GM19238 (cell line): ENCODE measurements around the gene HPS5.
"Not testable (repeated sequence)": the region's sequence is repeated elsewhere in the genome, so short reads cannot be mapped to it uniquely, and the experiment has no call there.

Experiments used
- DNase-seq: peaks from one replicate; pipeline ENCODE4 v3.0.0; 2011; ENCODE audit warnings: low spot score; ENCODE audit not compliant: insufficient read length

The HPS5 gene

DNA sequence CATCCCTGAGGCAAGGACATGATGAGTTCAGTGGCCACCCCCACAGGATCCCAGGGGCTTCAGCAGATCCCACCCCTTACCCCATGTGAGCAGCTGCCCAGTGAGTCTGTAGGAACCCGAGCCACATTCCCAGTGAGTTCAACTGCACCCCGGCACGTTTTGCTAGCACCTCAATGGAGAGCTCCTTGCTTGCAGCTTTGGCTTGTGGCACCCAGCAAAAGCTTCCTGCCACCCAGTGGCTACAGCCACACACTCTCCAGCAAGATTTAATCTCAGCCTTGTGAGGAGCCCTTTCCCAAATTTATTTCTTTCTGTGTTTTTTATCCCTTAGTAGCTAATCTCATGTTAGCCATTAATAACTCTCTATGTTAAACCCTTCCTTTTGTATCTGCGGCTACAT, 51.8 kb downstream of the HPS5 start:
- DNase-seq: no peak

DNA sequence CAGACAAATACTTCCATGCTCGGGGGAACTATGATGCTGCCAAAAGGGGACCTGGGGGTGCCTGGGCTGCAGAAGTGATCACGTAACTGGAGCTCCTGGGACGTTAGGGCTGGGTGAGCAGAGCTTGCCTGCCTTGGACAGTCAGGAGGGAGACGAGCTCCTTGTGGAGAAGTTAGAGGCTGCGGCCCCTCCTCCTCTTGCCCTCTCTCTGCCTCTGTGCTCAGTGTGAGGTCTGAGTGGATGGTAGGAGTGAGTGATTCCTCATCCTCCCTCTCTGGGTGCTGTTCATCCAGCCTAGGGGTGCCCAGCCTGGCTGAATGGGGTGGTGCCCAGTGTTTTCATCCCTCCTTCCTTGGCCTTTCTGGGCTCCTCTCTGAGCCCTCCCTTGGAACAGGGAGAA, 52.7 kb downstream of the HPS5 start:
- DNase-seq: not testable (repeated sequence)

DNA sequence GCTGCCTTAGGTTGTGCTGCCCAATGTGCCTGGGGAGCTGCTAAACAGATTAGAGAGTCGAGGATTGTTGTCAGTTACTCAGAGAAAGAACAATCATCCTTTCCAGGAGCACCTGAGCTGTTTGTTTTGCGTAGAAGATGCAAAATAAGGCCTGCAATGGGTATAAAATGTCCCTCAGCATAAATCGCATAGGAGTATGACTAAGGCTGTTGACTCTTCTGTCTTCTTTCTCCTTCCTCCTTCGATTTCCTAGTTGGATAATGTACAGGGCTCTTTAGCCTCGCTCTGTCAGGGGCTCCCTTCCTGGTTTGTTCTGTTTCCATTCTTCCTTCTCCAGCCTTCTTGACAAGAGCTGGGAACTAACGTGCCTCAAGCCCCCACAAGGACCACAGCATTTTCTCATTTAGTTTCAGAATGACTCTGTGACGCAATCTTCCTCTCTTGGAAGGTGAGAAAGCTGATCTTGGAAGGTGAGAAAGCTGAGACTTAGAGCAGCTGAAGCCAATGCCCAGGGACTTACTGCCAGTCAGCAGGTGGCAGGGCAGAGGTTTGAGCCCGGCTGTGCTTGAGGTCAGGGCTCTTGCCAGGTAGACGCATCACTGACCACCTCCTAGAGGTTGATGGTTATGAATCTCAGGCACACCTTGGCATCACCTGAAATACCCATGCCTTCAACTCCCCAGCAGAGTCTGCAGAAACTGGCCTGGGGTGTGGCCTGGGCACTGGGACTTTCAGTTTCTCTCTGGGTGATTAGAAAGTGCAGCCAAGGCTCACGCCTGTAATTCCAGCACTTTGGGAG, 54.4 kb downstream of the HPS5 start:
- not testable (repeated sequence) for DNase-seq

DNA sequence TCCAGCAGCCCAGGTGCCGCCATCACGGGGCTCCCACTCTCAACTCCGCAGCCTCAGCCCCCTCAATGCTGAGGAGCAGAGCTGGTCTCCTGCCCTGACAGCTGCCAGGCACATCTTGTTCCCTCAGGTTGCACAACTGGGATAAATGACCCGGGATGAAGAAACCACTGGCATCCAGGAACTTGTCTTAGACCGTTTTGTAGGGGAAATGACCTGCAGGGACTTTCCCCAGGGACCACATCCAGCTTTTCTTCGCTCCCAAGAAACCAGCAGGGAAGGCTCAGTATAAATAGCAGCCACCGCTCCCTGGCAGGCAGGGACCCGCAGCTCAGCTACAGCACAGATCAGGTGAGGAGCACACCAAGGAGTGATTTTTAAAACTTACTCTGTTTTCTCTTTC, 56.0 kb downstream of the HPS5 start, which contains the start of gene SAA1:
TSS of gene SAA1 (plus strand) at position 316 of the 400 bp plus-strand sequence. CDS start 624 bp downstream, outside the sequence.
- no peak for DNase-seq

DNA sequence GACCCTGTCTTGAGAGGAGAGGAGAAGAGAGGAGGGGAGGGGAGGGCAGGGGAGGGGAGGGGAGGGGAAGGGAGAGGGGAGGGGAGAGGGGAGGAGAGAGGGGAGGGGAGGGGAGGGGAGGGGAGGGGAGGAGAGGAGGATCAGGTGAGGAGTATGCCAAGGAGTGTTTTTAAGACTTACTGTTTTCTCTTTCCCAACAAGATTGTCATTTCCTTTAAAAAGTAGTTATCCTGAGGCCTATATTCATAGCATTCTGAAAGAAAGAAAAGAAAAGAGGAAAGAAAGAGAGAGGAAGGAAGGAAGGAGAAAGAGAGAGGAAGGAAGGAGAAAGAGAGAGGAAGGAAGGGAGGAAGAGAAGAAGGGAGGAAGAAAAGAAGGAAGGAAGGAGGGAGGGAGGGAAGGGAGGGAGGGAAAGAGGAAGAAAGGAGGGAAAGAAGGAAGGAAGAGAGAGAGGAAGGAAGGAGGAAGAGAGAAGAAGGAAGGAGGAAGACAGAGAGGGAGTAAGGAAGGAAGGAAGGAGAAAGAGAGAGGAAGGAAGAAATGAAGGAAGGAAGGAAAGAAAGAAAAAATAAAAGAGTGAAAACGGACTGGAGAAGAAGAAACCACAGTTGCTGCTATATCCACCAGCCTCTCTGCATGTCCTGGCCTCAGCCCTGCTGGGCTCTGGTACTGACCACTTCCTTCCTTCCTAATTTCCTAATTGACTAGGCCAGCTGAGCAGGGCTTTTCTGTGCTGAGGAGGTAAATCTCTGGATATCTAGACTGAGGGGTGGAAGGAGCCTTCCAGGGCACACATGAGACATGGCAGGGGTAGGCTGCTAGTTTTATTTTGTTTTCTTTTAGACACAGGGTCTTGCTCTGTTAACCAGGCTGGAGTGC, 57.0 kb downstream of the HPS5 start:
- no peak for DNase-seq

DNA sequence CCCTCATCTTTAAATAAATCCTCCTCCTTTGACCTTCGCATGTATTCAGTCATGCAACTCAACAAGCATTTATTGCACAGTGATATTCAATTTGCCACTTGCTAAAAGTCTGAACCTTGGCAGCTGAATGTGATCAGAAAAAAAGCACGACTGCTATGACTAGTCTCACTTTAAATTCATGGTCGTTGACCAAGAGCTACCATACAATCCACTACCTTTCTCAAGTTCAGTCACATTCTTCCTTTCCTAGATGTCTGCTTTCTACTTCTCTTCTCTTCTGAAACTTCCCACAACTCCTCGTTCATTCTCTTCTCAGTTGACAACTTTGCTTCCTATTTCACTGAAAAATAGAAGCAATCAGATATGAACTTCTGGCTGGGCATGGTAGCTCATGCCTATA, 57.9 kb downstream of the HPS5 start:
- DNase-seq: no peak

DNA sequence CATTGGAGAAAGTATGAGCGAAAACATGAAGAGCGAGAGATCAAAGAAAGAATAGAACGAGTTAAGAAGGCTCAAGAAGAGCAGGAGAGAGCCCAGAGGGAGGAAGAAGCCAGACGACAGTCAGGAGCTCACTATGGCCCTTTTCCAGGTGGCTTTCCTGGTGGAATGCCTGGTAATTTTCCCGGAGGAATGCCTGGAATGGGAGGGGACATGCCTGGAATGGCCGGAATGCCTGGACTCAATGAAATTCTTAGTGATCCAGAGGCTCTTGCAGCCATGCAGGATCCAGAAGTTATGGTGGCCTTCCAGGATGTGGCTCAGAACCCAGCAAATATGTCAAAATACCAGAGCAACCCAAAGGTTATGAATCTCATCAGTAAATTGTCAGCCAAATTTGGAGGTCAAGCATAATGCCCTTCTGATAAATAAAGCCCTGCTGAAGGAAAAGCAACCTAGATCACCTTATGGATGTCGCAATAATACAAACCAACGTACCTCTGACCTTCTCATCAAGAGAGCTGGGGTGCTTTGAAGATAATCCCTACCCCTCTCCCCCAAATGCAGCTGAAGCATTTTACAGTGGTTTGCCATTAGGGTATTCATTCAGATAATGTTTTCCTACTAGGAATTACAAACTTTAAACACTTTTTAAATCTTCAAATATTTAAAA, 59.1 kb downstream of the HPS5 start:
- DNase-seq: not testable (repeated sequence)

DNA sequence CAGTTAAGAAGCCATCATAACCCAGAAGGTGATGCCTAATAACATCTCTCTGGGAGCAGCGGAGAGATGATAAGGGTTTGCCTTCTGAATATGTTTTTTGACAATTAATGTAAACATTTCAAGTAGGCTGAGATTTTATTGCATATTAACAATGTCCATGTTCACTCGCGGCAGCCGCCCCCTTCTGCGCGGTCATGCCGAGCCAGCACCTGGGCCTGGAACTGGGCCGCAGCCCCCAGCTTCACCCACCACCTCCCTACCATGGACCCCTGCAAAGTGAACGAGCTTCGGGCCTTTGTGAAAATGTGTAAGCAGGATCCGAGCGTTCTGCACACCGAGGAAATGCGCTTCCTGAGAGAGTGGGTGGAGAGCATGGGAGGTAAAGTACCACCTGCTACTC, 60.2 kb downstream of the HPS5 start:
- DNase-seq: no peak

DNA sequence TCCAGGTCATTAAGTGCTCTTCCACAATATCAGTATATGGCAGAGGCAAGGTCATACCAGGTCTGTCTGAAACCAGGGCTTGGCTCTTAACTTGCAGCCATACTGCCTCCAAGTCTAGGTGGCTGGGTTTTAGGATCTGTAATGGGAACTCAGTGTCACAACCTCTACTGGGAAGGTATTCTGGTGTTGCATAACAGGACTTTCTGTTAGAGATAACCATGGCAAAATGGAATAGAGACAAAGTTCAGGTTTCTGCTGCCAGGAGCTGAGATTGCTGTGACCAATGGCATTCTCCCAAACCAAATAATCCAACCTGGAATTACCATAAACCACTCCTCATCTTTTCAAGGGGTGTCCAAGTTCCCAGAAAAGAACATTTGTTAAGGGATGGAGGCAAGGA, 62.7 kb downstream of the HPS5 start:
- no peak for DNase-seq

DNA sequence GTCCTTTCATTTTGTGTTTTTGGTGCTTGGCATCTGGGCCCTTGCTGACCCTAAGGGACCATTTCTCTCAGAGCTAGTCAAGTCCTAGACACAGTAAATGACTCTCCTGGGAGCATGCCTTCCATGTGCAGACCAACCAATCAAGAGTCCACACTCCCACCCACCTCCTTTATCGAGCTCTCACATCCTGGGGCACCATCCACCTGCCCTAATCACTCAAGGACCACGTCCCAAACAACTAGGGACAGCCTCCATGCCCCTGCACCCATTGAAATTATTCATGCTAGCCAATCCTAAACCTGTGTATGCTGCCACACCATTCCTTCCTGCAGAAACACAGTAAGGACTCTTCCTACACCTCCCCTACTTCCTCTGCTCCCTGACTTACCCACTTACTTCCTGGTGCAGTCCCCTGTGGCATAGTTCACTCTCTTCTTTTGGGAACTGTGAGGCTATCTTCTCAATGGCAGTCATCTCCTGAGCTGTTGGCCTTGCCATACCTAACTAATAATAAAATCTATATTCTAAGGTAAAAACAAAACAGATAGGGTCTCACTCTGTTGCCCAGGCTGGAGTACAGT, 67.1 kb downstream of the HPS5 start:
- DNase-seq: no peak

DNA sequence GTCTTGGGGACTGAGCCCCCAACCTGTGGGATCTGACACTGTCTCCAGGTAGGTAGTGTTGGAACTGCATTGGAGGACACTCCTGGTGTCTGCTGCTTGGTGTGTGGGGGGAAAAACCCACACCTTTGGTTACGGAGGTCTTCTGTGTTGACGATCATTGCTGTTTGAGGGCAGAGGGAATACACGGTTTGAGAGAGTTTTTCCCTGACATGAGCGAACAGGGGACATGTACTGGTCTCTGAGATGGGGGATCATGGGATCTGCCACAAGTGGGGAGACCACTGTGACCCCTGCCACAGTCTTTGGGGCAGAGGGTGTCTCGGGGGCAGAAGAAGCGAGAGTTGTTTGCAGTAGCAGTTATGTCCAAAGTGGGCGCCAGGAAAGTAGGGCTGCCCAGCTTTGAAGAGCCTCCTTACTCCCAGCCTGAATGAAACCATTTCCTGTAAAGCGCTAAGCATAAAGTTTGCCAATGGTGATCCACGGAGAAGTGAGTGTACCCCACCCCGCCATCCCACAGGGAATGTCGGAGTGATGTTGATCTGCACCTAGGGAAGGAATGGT, 68.1 kb downstream of the HPS5 start:
- DNase-seq: no peak

DNA sequence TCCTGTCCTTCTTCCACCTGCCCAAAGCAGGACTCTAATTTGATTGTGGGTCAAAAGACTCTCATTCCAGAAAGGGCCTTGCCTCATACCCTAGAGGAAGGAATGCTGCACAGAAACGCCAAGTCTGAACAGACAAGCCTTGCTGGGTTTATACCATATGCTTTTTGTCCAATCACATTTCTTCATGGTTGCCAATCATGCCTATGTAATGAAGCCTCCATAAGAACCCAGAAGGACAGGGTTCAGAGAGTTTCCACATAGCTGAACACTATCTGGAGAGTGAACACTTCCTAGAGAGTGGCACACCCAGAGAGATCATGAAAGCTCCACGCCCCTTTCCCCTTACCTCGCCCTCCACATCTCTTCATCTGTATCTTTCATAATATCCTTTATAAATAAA, 68.7 kb downstream of the HPS5 start:
- no peak for DNase-seq

DNA sequence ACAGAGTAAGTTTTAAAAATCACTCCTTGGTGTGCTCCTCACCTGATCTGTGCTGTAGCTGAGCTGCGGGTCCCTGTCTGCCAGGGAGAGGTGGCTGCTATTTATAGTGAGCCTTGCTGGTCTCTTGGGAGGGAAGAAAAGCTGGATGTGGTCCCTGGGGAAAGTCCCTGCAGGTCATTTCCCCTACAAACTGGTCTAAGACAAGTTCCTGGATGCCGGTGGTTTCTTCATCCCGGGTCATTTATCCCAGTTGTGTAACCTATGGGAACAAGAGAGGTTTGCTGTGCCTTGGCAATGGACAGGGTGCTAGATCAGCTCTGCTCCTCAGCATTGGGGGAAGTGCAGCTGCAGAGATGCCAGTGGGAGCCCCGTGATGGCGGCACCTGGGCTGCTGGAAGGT, 73.4 kb downstream of the HPS5 start, which contains the start of gene SAA2:
TSS of gene SAA2 (minus strand) at position 108 of the 400 bp plus-strand sequence. CDS start 657 bp downstream, outside the sequence.
- DNase-seq: no peak

DNA sequence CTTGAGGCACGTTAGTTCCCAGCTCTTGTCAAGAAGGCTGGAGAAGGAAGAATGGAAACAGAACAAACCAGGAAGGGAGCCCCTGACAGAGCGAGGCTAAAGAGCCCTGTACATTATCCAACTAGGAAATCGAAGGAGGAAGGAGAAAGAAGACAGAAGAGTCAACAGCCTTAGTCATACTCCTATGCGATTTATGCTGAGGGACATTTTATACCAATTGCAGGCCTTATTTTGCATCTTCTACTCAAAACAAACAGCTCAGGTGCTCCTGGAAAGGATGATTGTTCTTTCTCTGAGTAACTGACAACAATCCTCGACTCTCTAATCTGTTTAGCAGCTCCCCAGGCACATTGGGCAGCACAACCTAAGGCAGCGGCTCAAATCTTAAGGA, 74.8 kb downstream of the HPS5 start:
- not testable (repeated sequence) for DNase-seq

DNA sequence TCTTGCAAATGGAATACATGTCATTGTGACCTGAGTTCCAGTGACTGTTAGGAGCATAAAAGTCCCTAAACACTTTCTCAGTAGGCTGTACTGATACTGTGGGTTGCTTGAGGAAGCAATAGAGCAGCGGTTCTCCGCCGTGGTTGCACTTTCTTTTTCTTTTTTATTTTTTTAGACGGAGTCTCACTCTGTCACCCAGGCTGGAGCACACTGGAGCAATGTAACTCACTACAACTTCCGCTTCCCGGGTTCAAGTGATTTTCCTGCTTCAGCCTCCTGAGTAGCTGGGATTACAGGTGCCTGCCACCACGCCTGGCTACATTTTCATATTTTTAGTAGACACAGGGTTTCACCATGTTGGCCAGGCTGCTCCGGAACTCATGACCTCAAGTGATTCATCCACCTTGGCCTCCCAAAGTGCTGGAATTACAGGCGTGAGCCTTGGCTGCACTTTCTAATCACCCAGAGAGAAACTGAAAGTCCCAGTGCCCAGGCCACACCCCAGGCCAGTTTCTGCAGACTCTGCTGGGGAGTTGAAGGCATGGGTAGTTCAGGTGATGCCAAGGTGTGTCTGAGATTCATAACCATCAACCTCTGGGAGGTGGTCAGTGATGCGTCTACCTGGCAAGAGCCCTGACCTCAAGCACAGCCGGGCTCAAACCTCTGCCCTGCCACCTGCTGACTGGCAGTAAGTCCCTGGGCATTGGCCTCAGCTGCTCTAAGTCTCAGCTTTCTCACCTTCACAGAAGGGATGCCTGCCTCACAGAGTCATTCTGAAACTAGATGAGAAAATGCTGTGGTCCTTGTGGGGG, 75.4 kb downstream of the HPS5 start:
- peak; percentile 39 for DNase-seq

DNA sequence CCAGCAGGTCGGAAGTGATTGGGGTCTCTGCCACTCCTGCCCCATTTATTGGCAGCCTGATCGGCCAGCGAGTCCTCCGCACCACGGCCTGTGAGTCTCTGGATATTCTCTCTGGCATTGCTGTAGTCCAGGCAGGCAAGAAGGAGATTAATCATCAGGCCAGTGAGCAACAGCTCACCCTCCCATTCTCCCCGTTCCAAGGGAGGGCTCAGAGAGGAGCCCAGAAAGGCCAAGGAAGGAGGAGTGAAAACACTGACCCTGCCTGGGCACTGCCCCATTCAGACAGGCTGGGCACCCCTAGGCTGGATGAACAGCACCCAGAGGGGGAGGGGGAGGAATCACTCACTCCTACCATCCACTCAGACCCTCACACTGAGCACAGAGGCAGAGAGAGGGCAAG, 76.5 kb downstream of the HPS5 start:
- DNase-seq: no peak

DNA sequence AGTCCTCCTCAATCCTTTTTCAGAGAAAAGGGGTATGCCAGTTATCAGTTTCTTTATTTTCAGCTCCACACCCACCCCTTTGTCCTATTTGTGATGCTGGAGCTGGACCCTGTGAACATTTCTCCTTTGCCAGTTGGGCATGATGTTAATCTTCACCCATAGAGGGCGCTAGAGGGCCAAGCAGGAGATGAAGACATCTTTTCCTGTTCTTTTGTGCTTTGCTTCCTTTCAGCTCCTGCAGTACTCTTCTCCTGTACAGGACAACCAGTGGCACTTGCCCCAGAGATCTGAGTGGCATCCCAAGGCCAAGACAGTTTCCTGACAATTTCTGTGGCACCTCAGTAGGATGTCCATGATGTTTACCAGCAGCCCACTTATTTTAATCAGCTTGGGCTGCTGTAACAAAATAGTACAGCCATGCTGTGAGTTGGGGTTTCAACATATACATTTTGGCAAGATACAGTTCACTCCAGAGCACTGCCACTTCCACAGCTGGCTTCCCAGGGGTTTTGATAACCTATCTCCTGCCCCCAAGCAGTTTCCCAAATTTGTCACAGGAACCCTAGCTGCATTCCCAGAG, 78.1 kb downstream of the HPS5 start:
- no peak for DNase-seq

DNA sequence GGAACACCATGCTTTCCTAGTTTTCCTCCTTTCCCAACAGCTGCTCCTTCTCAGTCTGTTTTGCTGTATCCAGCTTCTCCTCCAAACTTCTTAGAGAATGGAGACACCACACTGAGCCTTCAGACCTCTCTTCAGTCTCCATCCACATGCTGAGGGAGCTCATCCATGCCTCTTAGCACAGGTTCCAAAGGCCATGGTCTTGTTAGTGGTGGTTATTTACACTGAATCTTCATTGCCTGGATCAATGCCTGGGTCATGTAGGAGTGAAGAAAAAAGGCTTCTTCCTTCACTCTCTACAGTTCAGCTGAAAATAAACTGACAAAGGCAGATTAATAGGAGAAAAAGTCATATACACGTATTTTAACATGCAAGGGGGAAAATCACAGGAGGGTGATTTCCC, 82.3 kb downstream of the HPS5 start:
- DNase-seq: no peak

DNA sequence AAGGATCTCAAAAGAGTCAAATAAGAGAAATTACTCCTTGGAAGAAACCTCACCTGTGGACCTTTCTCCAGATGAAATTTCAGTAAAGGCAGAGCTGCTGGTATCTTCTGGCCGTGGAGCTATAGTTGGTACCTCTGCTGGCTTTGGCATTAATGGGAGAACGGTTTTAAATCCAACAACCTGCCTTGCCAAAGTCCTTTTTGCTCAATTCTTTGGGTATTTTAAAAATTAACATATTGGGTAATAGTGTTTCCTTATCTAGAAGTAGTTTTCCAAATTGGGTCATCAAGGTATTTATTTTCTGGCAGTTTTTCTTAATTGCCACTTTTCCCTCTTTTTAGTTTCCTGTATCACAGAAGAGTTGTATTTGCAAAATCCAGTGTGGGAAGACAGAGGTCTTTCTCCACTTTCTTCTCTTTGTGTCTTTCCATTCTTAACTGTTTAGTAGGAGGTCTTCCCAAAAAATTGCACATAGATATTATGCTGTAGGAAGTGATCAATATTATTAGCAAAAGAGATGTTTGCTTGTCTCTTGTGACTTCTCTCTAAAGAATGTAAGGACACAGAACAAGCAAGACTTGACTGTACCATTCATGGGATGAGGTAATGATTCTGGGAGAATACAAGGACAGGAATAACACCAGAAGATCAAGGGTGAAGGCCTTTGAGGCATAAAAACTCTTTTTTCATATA, 85.1 kb downstream of the HPS5 start, which contains the start of gene SAA4:
TSS of gene SAA4 (minus strand) at position 139 of the 693 bp plus-strand sequence. CDS start 876 bp downstream, outside the sequence.
- DNase-seq: no peak
